ENCODE measurements around the gene OR9G1.
"Not testable (repeated sequence)": the region's sequence is repeated elsewhere in the genome, so short reads cannot be mapped to it uniquely, and the experiment has no call there.

OR9G1 gene

DNA sequence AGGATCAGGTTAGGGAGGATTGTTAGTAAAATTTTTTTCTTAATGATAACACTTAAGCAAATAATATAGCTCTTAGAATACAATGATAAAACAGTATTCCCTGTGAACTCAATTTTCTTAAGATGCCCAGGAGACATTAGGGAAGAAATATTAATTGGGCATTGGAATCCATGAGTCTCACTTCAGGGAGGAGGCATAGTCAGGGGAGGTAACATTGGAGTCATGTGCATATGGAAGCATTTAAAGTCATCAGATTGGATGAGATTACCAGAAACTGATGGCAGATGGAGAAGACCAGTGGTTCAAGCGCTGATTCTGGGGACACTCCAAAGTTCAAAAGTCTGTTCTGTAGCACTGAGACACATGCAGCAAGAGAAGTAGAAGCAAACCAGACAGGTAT, at the start of gene OR9G1:
TSS of gene OR9G1 (plus strand) at position 301 of the 400 bp plus-strand sequence. CDS start 1,293 bp downstream, outside the sequence.
- no peak for DNase-seq (ENCODE audit: low spot score)

DNA sequence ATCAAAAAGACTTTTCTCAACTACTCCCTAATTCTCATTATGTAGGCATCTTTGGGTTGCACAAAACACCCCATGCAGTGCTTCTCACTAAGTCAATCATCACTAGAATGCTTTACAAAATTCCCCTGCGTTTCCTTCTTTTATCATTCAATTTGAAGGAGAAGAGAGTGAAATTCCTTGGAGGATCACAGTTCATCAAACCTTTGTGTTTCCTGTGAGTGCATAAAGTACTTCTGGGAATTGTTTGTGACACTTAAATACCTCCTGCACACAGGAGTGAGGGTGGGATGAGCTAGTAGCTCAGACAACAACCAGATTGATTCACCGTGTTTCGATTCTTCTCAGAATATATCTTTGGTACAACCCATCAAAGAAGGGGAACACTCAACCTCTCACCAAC, 39.1 kb upstream of the OR9G1 start:
- DNase-seq (ENCODE audit: low spot score): no peak

- no peak for DNase-seq (ENCODE audit: low spot score)
These were observed 35.5 kb upstream of the OR9G1 start, which contains the start of gene OR5AR1 for GRCh38 chr11:56663386-56663785. OR5AR1 (plus strand) TSS chr11:56663686; CDS start chr11:56663686, 0 bp downstream.

DNA sequence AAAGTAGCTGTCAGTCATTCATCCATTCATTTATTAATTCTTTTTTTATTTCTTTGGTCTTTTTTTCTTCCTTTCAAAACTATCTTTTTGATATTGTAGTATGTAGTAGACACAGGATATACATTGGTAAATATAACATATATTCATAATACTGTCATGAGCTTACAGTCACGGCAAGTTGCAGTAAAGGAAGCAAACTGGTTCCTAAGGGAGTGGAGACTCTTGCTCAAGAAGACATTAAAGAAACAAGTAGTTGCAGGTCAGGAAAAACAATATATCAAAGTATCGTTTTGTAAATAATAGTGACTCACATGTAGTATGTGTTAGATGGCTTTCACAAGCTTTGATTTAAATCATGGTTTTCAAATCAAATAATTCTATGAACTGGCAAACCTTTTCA, 27.9 kb upstream of the OR9G1 start:
- DNase-seq (ENCODE audit: low spot score): no peak

- no peak for DNase-seq (ENCODE audit: low spot score)
These were observed 10.3 kb upstream of the OR9G1 start for GRCh38 chr11:56688554-56689100.

DNA sequence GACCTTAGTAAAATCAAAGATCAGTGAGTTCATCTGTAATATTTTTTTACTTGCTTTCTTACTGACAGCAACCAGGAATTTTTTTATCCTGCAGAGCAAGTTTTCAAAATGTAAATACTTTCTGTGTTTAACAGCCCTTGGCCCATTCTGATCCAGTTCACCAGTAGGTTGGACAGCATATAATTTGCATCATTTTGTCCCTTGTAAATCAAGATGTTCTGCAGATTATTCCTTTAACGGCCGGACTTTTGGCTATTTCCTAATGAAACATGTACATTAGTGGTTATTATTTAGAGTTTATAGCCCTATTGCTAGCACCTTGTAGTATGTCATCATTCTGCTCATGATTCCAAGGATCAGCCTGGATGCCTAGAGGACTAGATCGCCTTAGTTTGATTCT, 7.7 kb upstream of the OR9G1 start:
- DNase-seq (ENCODE audit: low spot score): not testable (repeated sequence)

DNA sequence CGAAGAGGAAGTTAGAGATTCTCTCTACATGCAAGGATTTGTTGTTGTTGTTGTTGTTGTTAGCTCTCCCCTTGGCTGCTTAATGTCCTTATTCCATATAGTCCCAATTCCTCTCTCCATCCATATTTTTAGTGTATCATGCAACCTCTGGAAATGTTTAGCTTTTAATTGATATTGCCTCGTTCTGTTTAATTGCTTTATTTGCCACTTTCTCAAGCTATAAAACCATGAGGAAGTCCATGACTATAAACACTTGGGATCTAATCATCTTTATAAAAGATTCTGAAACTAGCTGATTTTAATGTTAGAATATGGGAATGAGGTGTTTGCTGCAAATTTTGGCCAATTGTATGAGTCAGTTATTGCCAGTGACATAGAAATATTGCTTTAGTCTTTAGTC, 5.5 kb upstream of the OR9G1 start:
- DNase-seq (ENCODE audit: low spot score): no peak

- DNase-seq (ENCODE audit: low spot score): no peak
These were observed 1.5 kb downstream of the OR9G1 start for GRCh38 chr11:56700242-56700913.

DNA sequence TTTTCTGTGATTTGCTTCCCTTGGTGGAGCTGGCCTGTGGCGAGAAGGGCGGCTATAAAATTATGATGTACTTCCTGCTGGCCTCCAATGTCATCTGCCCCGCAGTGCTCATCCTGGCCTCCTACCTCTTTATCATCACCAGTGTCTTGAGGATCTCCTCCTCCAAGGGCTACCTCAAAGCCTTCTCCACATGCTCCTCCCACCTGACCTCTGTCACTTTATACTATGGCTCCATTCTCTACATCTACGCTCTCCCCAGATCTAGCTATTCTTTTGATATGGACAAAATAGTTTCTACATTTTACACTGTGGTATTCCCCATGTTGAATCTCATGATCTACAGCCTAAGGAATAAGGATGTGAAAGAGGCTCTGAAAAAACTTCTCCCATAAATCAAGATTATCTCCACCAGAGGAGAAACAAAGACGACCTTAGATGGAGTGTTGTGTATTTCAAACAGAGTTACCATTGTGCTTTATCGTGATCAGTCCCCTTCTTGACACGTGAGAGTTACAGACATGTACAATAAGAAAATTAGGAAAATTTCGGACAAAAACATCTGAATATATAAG, 2.1 kb downstream of the OR9G1 start:
- DNase-seq (ENCODE audit: low spot score): no peak

DNA sequence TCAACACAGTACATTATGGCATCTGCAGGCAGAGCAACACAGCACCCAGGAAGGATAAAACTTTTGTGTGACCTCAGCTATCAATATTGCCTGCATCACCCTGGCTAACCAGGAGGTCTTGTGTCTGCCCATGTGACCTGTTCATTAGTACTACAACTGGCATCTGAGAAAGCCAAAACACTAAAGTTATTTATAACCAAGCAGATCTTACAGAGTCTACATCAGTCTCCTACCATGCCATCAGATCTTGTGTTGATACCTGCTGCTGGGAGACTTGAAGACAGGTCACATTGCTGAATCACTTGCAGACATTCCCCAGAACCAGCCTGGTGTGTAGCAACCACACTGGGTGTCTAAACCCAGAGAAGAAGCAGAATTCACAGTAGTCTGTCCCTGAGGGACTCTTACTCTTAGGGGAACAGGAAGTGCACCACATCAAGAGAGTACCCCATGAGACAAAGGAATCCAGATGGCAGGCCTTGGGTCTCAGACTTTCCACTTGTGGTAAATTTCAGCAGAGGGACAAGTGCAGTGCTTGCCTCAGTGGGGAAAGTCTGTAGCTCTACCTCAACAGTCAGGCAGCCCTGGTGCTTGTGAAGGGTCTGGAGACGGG, 7.0 kb downstream of the OR9G1 start:
- DNase-seq (ENCODE audit: low spot score): no peak

DNA sequence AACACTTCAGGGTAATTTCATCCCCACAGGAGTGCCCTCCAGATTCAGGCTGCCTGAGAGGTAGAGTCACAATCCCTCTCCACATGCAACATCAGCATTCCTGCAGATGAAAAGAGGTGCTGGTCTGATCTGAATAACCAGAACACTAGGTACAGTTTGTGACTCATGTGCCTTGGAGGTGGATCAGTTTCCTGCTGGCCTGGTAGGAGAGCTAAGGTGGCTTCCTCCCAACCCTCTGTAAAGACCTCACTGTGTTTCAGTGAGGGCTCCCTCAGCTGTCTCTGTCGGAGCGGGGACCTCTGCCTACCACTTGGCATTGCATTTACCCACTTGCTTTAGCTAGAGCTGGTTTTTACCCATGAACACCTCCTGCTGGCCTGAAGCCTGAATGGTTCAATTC, 7.6 kb downstream of the OR9G1 start:
- no peak for DNase-seq (ENCODE audit: low spot score)

DNA sequence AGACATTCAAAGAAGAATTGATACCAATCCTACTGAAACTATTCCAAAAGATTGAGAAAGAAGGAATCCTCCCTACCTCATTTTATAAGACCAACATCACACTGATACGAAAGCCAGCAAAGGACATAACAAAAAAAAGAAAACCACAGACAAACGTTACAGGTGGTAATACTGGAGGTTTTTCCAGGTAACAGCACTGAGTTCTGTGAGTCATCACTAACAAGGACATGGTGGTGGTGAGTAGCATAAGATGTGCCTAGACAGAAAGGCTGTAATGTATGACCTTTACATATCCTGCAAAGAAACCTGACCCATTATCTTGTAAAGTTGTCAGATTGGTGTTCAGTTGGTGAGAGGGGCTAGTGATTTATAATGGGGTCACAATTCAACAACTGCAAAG, 15.3 kb downstream of the OR9G1 start:
- no peak for DNase-seq (ENCODE audit: low spot score)

- DNase-seq (ENCODE audit: low spot score): no peak
These were observed 17.5 kb downstream of the OR9G1 start for GRCh38 chr11:56716379-56716854.

GRCh38 chr11:56720513-56720912, 21.6 kb downstream of the OR9G1 start:
- DNase-seq (ENCODE audit: low spot score): no peak

DNA sequence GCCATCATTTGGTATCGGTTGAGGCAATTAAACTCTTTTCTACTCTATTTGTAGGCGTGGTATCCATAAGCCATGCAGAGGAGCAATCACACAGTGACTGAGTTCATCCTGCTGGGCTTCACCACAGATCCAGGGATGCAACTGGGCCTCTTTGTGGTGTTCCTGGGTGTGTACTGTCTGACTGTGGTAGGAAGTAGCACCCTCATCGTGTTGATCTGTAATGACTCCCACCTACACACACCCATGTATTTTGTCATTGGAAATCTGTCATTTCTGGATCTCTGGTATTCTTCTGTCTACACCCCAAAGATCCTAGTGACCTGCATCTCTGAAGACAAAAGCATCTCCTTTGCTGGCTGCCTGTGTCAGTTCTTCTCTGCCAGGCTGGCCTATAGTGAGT, 41.2 kb downstream of the OR9G1 start:
- DNase-seq (ENCODE audit: low spot score): no peak

DNA sequence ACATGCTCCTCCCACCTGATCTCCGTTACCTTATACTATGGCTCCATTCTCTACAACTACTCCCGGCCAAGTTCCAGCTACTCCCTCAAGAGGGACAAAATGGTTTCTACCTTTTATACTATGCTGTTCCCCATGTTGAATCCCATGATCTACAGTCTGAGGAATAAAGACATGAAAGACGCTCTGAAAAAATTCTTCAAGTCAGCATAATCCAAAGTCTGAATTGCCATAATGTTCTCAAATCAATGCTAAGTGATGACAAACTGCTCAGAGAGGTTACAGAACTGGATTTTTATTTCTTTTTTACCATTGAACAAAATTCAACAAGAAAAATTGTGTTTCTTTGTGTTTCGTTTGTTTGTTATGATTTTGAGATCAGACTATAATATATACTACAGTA, 42.0 kb downstream of the OR9G1 start:
- no peak for DNase-seq (ENCODE audit: low spot score)

DNA sequence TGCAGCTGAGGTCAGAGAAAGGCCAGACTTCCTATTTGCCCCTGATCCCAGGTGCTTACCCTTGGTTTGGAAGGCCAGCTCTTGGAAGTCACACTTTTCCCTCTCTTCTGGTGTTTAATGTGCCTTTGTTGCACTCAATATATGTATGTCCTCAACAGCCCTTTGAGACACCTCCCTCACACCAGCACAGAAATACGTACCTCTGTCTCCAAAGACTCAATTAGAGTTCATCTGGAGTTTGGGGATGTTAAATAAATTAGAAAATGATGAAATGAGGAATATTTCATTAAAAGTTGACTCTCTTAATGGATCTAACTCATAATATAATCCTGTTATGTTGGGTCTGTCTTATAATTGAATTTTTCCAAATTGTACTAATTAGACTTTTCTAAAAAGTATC, 49.7 kb downstream of the OR9G1 start, which contains the start of gene OR9G4:
TSS of gene OR9G4 (minus strand) at position 101 of the 400 bp plus-strand sequence. CDS start 4,931 bp downstream, outside the sequence.
- DNase-seq (ENCODE audit: low spot score): no peak

DNA sequence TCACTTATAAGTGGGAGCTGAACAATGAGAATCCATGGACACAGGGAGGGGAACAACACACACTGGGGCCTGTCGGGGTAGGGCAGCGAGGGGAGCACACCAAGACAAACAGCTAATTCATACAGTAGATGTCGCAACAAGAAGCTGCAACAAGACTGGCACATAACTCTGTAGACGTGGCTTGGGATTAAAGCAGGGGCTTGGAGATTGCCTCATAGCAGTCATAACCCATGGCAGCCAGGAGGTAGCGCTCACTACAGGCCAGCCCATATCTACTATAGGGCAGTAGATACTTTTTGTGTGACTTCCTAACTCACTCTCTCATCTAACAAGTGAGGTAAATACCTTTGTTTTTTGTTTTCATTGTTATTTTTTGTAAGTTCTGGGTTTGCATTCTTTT, 51.3 kb downstream of the OR9G1 start:
- DNase-seq (ENCODE audit: low spot score): no peak

- DNase-seq (ENCODE audit: low spot score): no peak
These were observed 52.6 kb downstream of the OR9G1 start for GRCh38 chr11:56751480-56751879.

Measured in kidney capillary endothelial cell (primary cell).